CD4-positive, alpha-beta T cell treated with Interleukin-4 for 4 hours (primary cell): ENCODE measurements around the gene PRAMEF26.
"Not testable (repeated sequence)": the region's sequence is repeated elsewhere in the genome, so short reads cannot be mapped to it uniquely, and the experiment has no call there.

Source experiments
- DNase-seq: peaks from one replicate; pipeline ENCODE4 v3.0.0-alpha.2; 2020

Gene PRAMEF26

DNA sequence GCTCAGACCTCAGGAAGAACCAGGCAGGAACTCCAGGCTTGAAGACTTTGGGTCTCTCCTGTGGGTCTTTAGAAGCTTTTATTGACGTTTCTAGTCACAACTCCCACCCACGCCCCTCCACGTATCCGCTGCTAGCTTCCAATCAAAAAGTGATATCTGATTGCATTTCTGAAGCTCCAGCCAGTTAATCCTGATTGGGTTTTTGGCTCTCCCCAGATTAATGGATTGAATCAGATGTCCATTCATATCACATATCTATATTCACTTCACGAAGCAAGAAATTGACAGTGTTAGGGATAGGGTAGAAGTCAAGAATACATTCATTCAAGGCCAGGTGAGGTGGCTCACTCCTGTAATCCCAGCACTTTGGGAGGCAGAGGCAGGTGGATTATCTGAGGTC, at the start of gene PRAMEF26:
TSS of gene PRAMEF26 (minus strand) at position 101 of the 400 bp plus-strand sequence. CDS start 2,914 bp downstream, outside the sequence.
- not testable (repeated sequence) for DNase-seq

- not testable (repeated sequence) for DNase-seq
Measured at GRCh38 chr1:13201309-13201708, 45.5 kb upstream of the PRAMEF26 start, which contains the start of gene PRAMEF13. Gene PRAMEF13, minus strand, starts transcription at chr1:13201409. Its CDS starts 1,820 bp downstream, at chr1:13199589.

DNA sequence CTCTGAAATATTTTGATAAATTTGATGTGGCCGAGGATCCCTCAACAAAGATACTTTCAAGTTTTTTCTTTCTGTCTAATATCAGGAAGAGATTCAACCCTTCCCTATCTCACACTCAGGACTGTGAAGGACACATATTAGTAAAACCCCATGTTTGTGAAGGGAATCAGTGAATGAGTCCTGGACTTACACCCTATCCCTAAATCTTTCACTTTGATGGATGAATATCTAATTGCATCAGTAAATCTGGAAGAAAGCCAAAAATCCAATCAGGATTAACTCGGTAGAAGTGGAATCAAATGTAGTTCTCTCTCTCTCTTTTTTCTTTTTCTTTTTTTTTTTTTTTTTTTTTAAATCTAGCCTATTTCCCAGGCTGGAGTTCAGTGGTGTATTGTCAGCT, 15.7 kb upstream of the PRAMEF26 start, which contains the start of gene PRAMEF9:
TSS of gene PRAMEF9 (plus strand) at position 301 of the 400 bp plus-strand sequence. CDS start 3,433 bp downstream, outside the sequence.
- DNase-seq, result not testable (repeated sequence)

DNA sequence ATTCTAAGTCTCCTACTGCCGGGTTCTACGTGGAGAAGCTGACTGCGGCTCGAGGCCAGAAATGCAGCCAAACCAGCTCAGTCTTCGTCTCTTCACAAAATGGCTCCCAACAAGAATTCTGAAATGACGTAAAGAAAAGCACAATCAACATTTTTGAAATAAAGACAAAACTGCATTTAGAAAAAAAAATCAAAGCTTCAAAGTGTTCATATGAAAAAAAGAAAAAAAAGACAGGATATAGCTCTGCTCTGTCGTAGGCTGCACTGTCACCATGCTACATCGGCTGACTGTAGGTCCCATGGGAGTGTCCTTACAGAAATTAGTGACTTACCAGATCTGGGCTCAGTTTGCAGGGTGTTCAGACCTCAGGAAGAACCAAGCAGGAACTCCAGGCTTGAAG, 9.7 kb upstream of the PRAMEF26 start, which contains the start of gene HNRNPCL4:
TSS of gene HNRNPCL4 (minus strand) at position 101 of the 400 bp plus-strand sequence. CDS start 164 bp downstream, outside the sequence.
- DNase-seq, result not testable (repeated sequence)

DNA sequence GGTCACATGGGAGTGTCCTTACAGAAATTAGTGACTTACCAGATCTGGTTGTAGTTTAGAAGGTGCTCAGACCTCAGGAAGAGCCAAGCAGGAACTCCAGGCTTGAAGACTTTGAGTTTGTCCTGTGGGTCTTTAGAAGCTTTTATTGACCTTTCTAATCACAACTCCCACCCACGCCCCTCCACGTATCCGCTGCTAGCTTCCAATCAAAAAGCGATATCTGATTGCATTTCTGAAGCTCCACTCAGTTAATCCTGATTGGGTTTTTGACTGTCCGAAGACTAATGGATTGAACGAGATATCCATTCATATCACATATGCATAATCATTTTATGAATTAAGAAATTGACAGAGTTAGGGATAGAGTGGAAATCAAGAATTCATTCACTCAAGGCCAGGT, 39.1 kb downstream of the PRAMEF26 start, which contains the start of gene HNRNPCL2:
TSS of gene HNRNPCL2 (minus strand) at position 101 of the 400 bp plus-strand sequence. CDS start 454 bp downstream, outside the sequence.
- not testable (repeated sequence) for DNase-seq
